Upper lobe of right lung (tissue), 1 donor: Measurements from ENCODE around the gene RPL19. TPM values are rescaled to one million over a fixed set of nuclear protein-coding genes. Genes with fewer than 3 reads are reported as not detected.
A peak's percentile ranks its signal among the peaks of the same experiment; 100 is the strongest.

Experiments used
- ATAC-seq: fragments of 200-7000 bp; cut with Tn5 transposase; one replicate; pipeline ENCODE4 v1.9.1; 2020; ENCODE audit warnings: mild to moderate bottlenecking, moderate library complexity
- DNase-seq: peaks from one replicate; pipeline ENCODE4 v3.0.0-alpha.2; 2020
- H3K27ac ChIP-seq: fragments of 200-600 bp; one replicate; pipeline ENCODE4 v1.8.0; 2022
- H3K27me3 ChIP-seq: fragments of 200-600 bp; one replicate; pipeline ENCODE4 v1.8.0; 2022; ENCODE audit warnings: mild to moderate bottlenecking
- H3K36me3 ChIP-seq: fragments of 200-600 bp; one replicate; pipeline ENCODE4 v1.8.0; 2022
- H3K4me1 ChIP-seq: fragments of 200-600 bp; one replicate; pipeline ENCODE4 v1.8.0; 2022
- H3K4me3 ChIP-seq: fragments of 200-600 bp; one replicate; pipeline ENCODE4 v1.8.0; 2022; ENCODE audit warnings: mild to moderate bottlenecking
- H3K9me3 ChIP-seq: fragments of 200-600 bp; one replicate; pipeline ENCODE4 v1.8.0; 2022
- CTCF ChIP-seq: fragments of 200-600 bp; IDR thresholded peaks from one replicate; pipeline ENCODE4 v1.8.0; 2022; ENCODE audit warnings: antibody characterized with exemption
- intact Hi-C: fragments of 100-400 bp; cut with DNase I; formaldehyde crosslinking; loops from one replicate; pipeline ENCODE4 v1.11.0; 2022
- total RNA-seq: library from RNA; stranded (reverse); fragmentation: NEBNext Ultra II Directional; extraction: Animal tissue kit (Norgen Biotek cat#: 25700); gene quantifications from one replicate; pipeline ENCODE4 v1.2.1, GENCODE V29; 2021
- donor health status: DM: no; HTN: yes; CAD: no; lungs with severe emphysema.

Gene RPL19
- total RNA-seq, 1 donor from 2014 or later, result 1,449 TPM

DNA sequence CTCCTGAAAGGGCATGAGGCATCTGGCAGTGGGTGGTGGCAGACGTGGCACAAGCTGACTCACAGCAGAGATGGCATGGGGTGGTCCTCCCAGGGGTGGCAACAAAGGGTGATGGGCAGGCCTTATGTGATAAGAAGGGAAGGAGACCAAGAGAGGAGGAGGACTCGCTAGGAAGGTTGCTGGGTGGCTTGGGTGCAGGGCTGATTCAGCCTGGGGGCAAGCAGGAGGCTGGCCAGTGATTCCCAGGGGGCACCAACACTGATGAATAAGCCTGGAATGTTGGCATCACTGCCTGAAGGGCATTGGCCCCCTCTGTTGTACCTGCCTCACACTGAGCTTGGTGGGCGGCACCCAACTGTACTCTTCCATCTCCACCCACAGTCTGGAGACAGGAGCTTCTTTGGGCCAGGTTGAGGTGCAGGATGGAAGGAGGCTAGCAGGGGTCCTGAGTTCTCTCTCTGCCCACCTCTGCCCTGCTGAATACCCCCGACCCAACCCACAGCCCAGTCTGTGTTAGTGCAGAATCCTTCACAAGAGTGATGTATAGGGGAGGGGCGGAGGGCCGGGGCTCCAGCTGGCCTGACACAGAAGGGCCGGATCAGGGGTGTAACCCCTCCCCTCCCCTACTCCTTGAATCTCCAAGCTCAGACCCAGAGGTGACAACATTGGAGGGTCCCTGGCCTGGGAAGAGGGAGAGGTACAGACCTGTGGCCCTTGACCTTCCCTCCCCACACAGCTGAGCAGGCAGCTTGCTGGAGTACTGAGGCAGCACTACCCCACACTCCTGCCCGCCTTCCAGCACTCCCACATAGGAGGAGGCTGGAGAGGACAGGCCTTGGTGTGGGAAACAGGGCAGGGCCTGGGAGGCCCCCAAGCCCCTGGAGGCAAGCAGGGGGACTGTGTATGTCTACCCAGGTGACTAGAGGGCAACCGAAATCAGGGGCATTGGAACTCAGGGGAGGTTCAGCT, 23.1 kb downstream of the RPL19 start:
- Histone ChIP-seq H3K27ac (no peak overlapping the region), H3K4me1 (peaks cover 16% of the 10 kb centered on the region), H3K36me3 (no peaks in the 10 kb centered on the region), H3K9me3 (no peaks in the 10 kb centered on the region), H3K27me3 (peaks cover 51% of the 10 kb centered on the region), H3K4me3 (no peak overlapping the region)
- DNase-seq, result no peak
- no peak for ATAC-seq
- TF ChIP-seq CTCF, result no peak
- intact Hi-C loops, result no loop called here

DNA sequence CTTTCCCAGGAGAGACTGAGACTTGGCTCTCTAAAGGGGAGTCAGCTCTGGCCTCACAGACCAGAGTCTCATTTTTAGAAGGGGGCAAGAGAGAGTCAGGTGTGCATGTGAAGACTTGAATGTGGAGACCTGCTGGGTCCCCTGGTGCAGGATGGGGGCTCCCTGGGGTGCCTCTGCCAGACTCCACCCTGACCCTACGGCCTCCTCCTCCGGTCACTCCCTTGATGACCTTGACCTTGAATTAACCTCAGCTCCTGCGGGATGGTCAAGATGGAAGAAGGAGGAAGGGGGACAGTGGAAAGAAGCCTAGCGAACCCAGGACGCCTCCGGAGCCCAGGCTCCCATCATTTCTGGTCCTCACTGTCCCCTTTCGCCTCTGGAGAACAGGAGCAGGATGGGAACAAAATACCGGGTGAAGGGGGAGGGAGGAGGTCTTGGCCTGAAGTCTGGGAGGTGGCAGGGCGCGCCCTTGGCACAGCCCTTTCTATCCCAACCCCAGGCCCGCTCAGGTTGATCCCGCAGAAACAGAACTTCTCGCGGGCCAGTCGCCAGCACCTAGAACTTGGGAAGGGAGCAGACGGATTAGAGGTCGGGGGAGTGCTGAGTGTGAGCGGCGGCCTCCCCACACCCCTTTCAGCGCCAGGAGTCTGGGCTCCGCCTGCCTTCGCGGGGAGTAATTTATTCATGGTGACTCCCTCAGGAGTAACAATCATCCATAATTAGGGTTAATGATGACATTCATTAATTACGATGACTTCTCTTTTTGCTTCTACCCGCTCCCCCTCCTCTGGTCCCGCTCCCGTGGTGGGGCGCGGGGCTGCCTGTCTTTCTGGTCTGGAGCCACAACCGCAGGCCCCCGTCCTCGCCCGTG, 24.1 kb downstream of the RPL19 start:
- Histone ChIP-seq H3K9me3 (no peaks in the 10 kb centered on the region), H3K27ac (no peak overlapping the region), H3K36me3 (no peaks in the 10 kb centered on the region), H3K27me3 (peaks cover 56% of the 10 kb centered on the region), H3K4me3 (no peak overlapping the region), H3K4me1 (peaks cover 16% of the 10 kb centered on the region)
- no peak for ATAC-seq
- intact Hi-C loops, result no loop called here
- TF ChIP-seq CTCF, result no peak
- no peak for DNase-seq

GRCh38 chr17:39224778-39225307, 24.8 kb downstream of the RPL19 start:
- intact Hi-C loops, result no loop called here
- Histone ChIP-seq H3K27me3 (peaks cover 59% of the 10 kb centered on the region), H3K36me3 (no peaks in the 10 kb centered on the region), H3K9me3 (no peaks in the 10 kb centered on the region), H3K4me3 (peak overlapping the region; percentile 34), H3K4me1 (peaks cover 16% of the 10 kb centered on the region), H3K27ac (no peak overlapping the region)
- ATAC-seq (peak; percentile 15), DNase-seq (no peak)
- TF ChIP-seq CTCF, result no peak

DNA sequence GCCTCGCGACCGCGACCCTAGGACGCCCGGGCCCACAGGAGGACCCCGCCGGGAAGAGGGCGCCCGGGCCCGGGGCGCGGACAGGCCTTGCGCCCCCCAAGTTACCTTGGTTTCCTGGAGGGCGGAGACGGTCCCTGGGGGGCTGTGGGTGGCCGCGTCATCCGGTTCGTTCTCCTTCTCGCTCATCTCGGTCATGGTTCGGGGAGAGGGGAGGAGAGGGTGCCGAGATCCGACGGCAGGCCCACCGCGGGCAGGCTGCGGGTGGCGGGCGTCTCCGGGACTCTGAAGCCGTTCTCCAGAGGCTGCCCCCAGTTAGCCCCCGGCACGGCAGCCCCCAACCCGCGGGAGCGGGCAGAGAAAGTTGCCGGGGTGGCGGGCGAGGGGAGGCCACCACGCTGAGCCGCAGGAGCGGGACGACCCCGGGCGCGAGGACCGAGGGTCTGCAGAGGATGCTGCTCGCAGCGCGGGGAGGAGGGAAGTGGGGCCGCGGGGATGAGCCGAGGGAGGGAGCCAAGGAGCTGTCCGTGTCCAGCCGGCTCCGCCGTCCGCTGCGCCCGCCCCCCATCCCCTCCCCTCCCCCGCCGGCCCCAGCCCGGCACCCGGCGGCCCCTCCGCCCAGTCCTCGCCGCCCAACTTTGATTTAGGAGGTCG, 25.4 kb downstream of the RPL19 start, which contains the start of gene STAC2:
Gene STAC2 (minus strand): TSS at position 638 of the 651 bp plus-strand sequence. CDS start 443 bp downstream, at position 195.
- no peak within 1 kb of the TSS for H3K27ac ChIP-seq
- H3K4me3 ChIP-seq, result peak within 1 kb of the TSS; percentile 34
- no peak for DNase-seq
- H3K36me3 ChIP-seq, result no peaks in the 10 kb centered on the region
- TF ChIP-seq CTCF, result no peak
- peaks cover 16% of the 10 kb centered on the region for H3K4me1 ChIP-seq
- intact Hi-C loops, result no loop called here
- peaks cover 64% of the 10 kb centered on the region for H3K27me3 ChIP-seq
- no peaks in the 10 kb centered on the region for H3K9me3 ChIP-seq
- ATAC-seq, result no peak
